NCI-H2196 (cell line): Measurements from ENCODE around the gene PLCB1.
"Not testable (repeated sequence)": the region's sequence is repeated elsewhere in the genome, so short reads cannot be mapped to it uniquely, and the experiment has no call there.

ENCODE experiments used
- DNase-seq: peaks from one replicate; lab custom pipeline; 2025; ENCODE audit not compliant: unreplicated experiment; lab: John Stamatoyannopoulos, UW

Gene PLCB1

DNA sequence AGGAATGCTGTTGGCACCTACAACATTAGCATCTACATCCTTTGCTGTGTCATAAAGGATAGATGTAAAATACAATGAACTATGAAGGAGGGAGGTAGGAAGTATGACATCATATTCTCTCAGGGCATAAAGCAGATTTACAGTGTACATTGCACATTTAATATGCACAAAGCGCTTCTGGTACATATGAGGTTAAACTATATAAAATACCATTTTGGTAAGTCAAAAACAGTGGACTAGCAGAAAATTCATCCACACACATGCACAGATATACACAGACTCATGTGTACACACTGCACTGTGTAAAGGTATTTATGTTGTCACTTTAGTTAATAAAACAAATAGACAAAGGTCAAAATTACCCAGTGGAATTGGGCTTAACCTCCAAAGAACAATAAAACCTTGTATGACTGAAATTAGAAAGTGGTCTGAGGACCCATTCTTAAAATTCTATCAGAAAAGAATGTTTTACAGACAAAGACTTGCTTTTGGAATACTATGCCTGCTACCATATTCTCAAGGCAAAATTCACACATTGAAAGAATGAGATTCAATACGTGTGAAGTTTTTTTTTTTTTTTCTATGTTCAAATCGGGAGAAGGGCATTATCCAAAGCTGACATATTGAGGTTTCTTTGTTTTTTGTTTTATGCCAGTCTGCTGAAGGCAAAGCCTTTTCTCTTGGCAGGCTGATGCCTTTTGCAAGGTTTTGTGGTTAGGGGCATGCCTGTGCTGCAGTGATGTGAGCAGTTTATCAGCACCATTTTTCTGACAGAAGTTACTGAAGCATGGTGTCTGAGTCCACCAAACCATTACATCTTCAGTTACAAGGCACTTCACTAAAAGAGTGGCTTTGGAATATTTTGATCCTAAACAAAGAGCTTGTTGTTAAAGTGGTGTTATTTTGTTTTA is 199.0 kb downstream of the PLCB1 start:
- DNase-seq: peak; percentile 9

GRCh38 chr20:8331740-8332412 is 199.8 kb downstream of the PLCB1 start:
- no peak for DNase-seq

- DNase-seq: no peak
These were observed 202.6 kb downstream of the PLCB1 start for GRCh38 chr20:8334641-8335040.

- no peak for DNase-seq
These were observed 203.0 kb downstream of the PLCB1 start for GRCh38 chr20:8335059-8335458.

DNA sequence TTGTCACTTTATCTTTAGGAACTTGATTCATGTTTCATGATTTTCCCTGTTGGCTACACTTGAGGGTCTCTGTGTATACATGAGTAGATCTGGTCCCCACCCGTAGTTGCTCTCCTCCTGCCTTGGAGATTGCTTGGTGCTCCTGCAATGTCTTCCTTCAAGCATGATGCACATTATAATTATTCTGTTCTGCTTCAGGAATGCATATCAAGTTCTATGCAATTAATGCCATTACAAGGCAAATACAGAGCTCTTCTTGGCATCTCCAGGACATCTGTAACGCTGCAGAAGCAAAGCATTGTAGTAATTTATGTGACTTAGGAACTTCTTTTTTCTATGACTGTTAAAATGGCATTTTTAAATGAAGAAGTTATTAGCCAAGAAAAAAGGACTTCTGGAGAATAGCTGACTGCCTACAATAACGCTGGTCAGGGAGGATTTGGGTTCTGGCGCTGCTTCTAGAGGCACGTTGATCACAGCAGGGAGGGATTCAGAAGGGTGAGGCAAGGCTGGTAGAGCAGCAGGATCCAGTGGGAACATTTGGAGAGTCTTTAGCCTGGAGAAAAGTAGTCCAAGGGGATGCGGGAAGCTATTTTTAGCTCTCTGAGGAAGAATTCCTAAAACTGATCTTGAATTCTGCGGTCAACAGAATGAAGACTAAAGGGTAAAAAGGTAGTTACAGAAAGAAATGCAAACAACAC is 203.6 kb downstream of the PLCB1 start:
- no peak for DNase-seq

- no peak for DNase-seq
These were observed 207.3 kb downstream of the PLCB1 start for GRCh38 chr20:8339349-8339748.

GRCh38 chr20:8342391-8342790 is 210.3 kb downstream of the PLCB1 start:
- no peak for DNase-seq

DNA sequence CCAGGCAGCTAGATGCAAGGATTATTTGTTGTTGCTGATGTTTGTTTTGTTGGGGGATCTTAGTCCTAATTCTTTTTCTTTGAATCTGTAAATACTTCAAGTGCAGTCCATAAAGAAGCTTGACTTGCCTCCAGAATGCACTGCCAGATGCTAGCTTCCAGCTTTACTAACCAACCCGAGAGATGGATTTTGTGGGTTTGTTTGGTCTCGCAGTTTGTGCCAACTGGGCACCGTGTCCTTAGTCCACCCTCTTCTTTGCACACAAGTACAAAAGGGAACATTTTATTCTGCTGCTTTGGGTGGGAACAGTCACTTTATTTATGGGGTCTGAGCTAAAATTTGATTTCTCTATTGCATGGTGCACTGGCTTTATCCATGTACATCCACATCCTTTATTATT is 212.0 kb downstream of the PLCB1 start:
- DNase-seq: no peak

- DNase-seq: no peak
These were observed 212.6 kb downstream of the PLCB1 start for GRCh38 chr20:8344631-8345030.

DNA sequence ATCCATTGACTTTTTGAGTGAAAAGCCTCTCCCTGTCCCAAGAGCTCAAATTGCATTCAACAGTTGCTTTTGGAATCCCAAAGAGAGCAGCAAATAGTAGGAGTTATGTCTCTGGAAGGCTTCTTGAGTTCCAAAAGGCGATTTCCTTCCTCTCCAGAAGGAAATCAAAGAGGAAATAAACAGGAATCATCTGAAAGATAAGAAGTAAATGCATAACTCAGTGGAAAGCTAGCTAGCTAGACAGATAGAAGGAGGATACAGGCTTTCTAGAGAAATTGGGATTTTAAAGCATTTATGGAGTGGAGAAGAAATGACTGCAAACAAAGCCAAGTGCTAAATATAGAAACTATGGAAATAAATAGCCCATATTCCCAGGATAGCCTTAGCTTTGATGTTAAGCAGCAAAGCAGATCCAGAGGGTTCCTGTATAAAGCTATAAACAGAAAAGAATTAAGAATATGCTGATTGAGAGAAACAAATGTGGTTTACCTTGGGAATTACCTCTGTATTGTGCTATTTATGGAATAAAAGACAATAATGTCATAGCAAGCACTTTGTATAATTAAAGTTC is 214.7 kb downstream of the PLCB1 start:
- no peak for DNase-seq

DNA sequence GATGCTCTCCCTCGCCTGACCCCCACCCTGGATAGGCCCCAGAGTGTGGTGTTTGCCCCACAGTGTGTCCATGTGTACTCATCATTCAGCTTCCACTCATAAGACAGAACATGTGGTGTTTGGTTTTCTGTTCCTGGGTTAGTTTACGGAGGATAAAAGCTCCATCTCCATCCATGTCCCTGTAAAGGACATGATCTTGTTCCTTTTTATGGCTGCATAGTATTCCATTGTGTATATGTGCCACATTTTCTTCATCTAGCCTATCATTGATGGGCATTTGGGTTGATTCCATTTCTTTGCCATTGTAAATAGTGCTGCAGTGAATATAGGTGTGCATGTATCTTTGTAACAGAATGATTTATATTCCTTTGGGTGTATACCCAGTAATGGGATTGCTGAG is 218.2 kb downstream of the PLCB1 start:
- not testable (repeated sequence) for DNase-seq

DNA sequence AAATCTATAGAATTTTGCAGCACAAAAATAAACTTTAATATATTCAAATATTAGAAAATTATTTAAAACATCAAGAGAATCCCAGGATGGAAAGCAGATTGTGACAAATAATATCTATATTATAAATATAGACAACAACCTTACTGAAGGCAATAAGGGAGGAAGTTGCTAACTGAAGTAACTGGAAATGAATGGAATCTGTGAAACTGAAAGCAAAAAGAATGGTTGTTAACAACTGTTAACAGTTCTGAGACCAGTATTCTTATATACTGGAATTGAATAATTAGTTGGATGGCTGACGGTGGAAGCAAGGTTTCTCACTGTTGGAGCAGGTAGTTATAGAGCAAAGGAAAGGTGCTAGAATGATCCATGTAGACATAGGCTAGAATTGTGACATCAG is 220.4 kb downstream of the PLCB1 start:
- no peak for DNase-seq

GRCh38 chr20:8353512-8353911 is 221.4 kb downstream of the PLCB1 start:
- DNase-seq: no peak

- no peak for DNase-seq
These were observed 223.4 kb downstream of the PLCB1 start for GRCh38 chr20:8355453-8355852.

- no peak for DNase-seq
These were observed 224.7 kb downstream of the PLCB1 start for GRCh38 chr20:8356806-8357205.

DNA sequence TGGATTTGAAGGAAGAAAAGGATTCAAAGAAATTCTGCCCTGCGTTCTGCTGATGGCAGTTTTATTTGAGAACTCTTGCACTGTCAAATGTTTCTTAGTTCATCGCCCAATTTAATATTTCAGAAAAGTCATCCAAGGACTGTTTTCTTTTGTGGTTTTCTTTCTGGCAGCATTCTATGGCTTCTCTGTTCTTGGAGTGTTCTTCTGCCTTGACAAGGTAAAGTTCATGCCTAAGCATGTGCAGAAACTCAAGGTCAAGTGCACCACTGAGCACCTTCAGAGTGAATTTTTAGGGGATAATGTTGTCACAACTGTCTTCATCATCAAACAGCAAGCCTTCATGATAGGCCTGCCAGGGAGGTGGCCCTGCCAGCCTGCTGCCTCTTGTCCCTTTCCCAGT is 225.6 kb downstream of the PLCB1 start:
- no peak for DNase-seq

DNA sequence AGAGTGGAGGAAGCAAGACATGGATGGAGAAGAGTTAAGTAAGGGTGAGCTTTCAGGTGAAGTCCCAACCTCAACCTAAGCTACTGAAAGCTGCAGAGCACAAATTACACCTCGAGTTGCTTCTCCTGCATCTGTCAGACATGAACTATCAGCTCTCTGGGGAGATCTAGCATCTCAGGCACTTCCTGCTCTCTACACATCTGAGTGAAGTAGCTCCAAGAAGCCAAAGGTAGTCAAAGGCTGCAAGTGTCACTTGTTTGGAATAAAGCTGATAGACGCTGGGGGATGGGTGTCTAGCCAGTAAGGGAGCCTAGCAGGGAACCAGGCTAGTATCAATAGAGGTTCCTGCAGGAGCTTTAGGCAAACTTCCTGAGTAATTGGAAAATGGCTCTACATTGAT is 228.0 kb downstream of the PLCB1 start:
- no peak for DNase-seq

DNA sequence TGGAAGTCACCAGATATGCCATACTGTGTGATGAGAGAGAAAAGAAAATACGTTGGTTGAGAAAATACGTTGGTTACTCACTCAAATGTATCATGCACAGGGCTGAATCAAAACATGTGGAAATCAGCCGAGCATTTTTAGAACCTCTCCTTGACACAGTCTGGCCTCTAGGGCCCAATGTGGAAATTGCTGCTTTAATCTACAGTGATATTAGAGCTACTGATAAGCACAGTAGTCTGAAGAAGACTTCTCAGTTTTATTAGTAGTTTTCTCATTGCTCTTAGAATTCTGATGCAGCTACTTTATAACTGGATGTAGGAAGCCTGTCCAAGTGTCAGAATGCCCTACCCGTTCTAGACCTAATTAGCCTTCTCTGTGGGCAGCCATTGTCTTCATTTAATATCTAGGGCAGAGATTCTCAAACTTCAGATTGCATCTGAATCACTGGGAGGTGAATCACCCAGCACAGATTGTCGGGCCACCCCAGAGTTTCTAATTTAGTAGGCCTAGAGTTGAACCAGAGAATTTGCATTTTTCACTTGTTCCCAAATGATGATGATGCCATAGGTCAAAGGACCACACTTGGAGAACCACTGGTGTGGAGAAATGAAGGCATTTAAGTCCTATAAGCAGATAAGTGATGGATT is 229.1 kb downstream of the PLCB1 start:
- no peak for DNase-seq

DNA sequence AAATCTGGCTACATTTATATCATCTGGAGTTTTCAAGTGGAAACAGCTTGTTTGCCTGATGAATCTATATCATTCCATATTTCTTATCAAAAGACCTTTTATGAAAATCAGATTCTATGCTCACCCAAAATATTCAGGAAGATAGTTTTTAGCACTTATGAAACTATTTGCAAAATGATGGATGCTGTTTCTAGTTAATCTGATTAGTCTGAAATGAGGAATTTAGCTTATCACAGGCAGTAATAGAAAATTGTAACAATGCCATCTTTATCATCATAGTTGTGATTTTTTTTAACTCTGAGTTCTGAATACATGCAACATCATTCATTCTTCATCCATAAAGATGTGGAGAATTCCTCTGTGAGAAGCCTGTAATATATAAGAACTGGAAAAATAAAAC is 229.7 kb downstream of the PLCB1 start:
- DNase-seq: no peak

GRCh38 chr20:8362457-8362856 is 230.4 kb downstream of the PLCB1 start:
- DNase-seq: no peak
